ENCODE measurements around the gene ZNF335. TPM values are rescaled to one million over a fixed set of nuclear protein-coding genes. Genes with fewer than 3 reads are reported as not detected.

Gene ZNF335
- total RNA-seq, 1 donor from 2014 or later: 27.8 TPM

- Histone ChIP-seq H3K9me3 (no peaks in the 10 kb centered on the region), H3K27ac (peak overlapping the region in 1 of 2 donors; percentile 71), H3K4me3 (peak overlapping the region; percentile 49 to 64), H3K4me1 (peaks cover 6 to 13% of the 10 kb centered on the region in 2 donors), H3K36me3 (no peaks in the 10 kb centered on the region), H3K27me3 (no peaks in the 10 kb centered on the region)
- TF ChIP-seq, protein P1, sequence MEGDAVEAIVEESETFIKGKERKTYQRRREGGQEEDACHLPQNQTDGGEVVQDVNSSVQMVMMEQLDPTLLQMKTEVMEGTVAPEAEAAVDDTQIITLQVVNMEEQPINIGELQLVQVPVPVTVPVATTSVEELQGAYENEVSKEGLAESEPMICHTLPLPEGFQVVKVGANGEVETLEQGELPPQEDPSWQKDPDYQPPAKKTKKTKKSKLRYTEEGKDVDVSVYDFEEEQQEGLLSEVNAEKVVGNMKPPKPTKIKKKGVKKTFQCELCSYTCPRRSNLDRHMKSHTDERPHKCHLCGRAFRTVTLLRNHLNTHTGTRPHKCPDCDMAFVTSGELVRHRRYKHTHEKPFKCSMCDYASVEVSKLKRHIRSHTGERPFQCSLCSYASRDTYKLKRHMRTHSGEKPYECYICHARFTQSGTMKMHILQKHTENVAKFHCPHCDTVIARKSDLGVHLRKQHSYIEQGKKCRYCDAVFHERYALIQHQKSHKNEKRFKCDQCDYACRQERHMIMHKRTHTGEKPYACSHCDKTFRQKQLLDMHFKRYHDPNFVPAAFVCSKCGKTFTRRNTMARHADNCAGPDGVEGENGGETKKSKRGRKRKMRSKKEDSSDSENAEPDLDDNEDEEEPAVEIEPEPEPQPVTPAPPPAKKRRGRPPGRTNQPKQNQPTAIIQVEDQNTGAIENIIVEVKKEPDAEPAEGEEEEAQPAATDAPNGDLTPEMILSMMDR (IDR thresholded peaks at IDR 0.05): no peak
- no peak for DNase-seq (ENCODE audit: low spot score in 2 of 2)
- intact Hi-C loops (cut with DNase I): no loop called here
These were observed 59.7 kb downstream of the ZNF335 start for GRCh38 chr20:45912344-45912682.

- no peaks in the 10 kb centered on the region for H3K9me3 ChIP-seq
- TF ChIP-seq, protein P1 (IDR thresholded peaks at IDR 0.05): no peak
- H3K36me3 ChIP-seq: no peaks in the 10 kb centered on the region
- peak in 1 of 2 donors; percentile 77 for DNase-seq (ENCODE audit: low spot score in 2 of 2)
- peaks cover 6 to 13% of the 10 kb centered on the region in 2 donors for H3K4me1 ChIP-seq
- no peaks in the 10 kb centered on the region for H3K27me3 ChIP-seq
- intact Hi-C loops (cut with DNase I): loop anchor here (1.0 kb wide), 1 partner anchor 23 kb away; the partner anchor contains the start of gene PCIF1
- peak within 1 kb of the TSS; percentile 38 to 71 for H3K27ac ChIP-seq
- peak within 1 kb of the TSS; percentile 49 to 64 for H3K4me3 ChIP-seq
These were observed 60.3 kb downstream of the ZNF335 start, which contains the start of gene PLTP for GRCh38 chr20:45911486-45912343. Gene PLTP (minus strand): TSS chr20:45912155. CDS start chr20:45911452, 703 bp downstream.

- DNase-seq (ENCODE audit: low spot score in 2 of 2): peak; percentile 98 to 99
- peak overlapping the region; percentile 49 to 64 for H3K4me3 ChIP-seq
- H3K9me3 ChIP-seq: no peaks in the 10 kb centered on the region
- intact Hi-C loops (cut with DNase I): loop anchor here (1.0 kb wide), 2 partner anchors 20 to 23 kb away; partner anchors contain the start of genes CTSA, NEURL2 and PCIF1
- H3K4me1 ChIP-seq: peaks cover 6 to 13% of the 10 kb centered on the region in 2 donors
- H3K27ac ChIP-seq: peak overlapping the region; percentile 38 to 71
- TF ChIP-seq, protein P1 (IDR thresholded peaks at IDR 0.05): no peak
- H3K27me3 ChIP-seq: no peaks in the 10 kb centered on the region
- no peaks in the 10 kb centered on the region for H3K36me3 ChIP-seq
These were observed 61.1 kb downstream of the ZNF335 start for GRCh38 chr20:45910670-45911485.

DNA sequence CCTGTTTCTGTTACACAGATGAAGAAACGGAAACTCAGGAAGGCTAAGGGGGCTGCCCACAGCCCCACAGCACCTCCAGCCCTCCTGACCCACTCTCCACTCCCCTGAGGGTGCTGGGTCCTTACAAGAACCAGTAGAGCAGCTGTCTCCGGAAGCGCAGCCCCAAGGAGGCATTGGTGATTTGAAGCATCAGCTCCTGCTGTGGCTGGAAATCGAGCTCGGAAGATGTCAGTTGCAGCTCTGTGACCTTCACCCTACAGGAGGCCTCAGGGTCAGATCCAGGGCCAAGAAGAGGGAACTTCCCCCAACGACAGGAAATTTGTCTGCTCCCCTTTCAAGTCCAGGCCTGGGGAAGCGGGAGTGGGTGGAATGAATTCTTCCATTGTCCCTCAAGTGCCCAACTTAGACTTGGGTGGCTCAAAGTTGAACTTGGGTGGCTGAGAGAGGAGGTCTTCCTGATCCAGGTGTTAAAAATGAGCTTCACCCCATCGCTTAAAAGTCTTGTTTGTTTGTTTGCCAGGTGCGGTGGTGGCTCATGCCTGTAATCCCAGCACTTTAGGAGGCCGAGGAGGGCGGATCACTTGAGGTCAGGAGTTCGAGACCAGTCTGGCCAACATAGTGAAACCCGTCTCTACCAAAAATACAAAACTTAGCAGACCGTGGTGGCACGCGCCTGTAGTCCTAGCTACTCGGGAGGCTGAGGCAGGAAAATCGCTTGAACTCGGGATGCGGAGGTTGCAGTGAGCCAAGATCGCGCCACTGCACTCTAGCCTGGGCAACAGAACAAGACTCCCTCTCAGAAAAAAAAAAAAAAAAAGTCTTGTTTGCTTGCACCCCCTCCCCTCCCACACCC lies 62.0 kb downstream of the ZNF335 start:
- Histone ChIP-seq H3K4me3 (peak overlapping the region; percentile 20 to 64), H3K4me1 (peaks cover 6 to 13% of the 10 kb centered on the region in 2 donors), H3K36me3 (no peaks in the 10 kb centered on the region), H3K27ac (peak overlapping the region; percentile 31 to 57), H3K9me3 (no peaks in the 10 kb centered on the region), H3K27me3 (no peaks in the 10 kb centered on the region)
- DNase-seq (ENCODE audit: low spot score in 2 of 2): no peak
- intact Hi-C loops (cut with DNase I): loop anchor here (1.0 kb wide), 1 partner anchor 19 kb away; the partner anchor contains the start of genes CTSA and NEURL2
- TF ChIP-seq, protein P1 (IDR thresholded peaks at IDR 0.05): no peak

- TF ChIP-seq, protein P1 (IDR thresholded peaks at IDR 0.05): no peak
- intact Hi-C loops (cut with DNase I): no loop called here
- Histone ChIP-seq H3K9me3 (no peaks in the 10 kb centered on the region), H3K27me3 (no peaks in the 10 kb centered on the region), H3K4me3 (no peak overlapping the region), H3K36me3 (no peaks in the 10 kb centered on the region), H3K4me1 (peaks cover 6 to 13% of the 10 kb centered on the region in 2 donors), H3K27ac (no peak overlapping the region)
- no peak for DNase-seq (ENCODE audit: low spot score in 2 of 2)
These were observed 62.6 kb downstream of the ZNF335 start for GRCh38 chr20:45909336-45909808.
